Right ventricle myocardium superior (tissue), 1 donor: ENCODE measurements around the gene ABO. TPM values are rescaled to one million over a fixed set of nuclear protein-coding genes. Genes with fewer than 3 reads are reported as not detected.
"Not testable (repeated sequence)": the region's sequence is repeated elsewhere in the genome, so short reads cannot be mapped to it uniquely, and the experiment has no call there.

Experiments
- ATAC-seq: fragments of 200-7000 bp; cut with Tn5 transposase; one replicate; pipeline ENCODE4 v1.9.1; 2020; ENCODE audit warnings: mild to moderate bottlenecking; ENCODE audit not compliant: poor library complexity
- DNase-seq: peaks from one replicate; pipeline ENCODE4 v3.0.0-alpha.2; 2020
- intact Hi-C: fragments of 100-400 bp; cut with DNase I; formaldehyde crosslinking; loops from one replicate; pipeline ENCODE4 v1.11.2; 2022
- total RNA-seq: library from RNA; stranded (reverse); fragmentation: NEBNext Ultra II Directional; extraction: Animal tissue kit (Norgen Biotek cat#: 25700); gene quantifications from one replicate; pipeline ENCODE4 v1.2.1, GENCODE V29; 2021
- donor health status: DM: no; HTN: yes; CAD: no; lungs with severe emphysema.

The ABO gene
- total RNA-seq, 1 donor from 2014 or later: 2.4 TPM

- intact Hi-C loops: no loop called here
These were observed 21.7 kb downstream of the ABO start for GRCh38 chr9:133253268-133253667.

DNA sequence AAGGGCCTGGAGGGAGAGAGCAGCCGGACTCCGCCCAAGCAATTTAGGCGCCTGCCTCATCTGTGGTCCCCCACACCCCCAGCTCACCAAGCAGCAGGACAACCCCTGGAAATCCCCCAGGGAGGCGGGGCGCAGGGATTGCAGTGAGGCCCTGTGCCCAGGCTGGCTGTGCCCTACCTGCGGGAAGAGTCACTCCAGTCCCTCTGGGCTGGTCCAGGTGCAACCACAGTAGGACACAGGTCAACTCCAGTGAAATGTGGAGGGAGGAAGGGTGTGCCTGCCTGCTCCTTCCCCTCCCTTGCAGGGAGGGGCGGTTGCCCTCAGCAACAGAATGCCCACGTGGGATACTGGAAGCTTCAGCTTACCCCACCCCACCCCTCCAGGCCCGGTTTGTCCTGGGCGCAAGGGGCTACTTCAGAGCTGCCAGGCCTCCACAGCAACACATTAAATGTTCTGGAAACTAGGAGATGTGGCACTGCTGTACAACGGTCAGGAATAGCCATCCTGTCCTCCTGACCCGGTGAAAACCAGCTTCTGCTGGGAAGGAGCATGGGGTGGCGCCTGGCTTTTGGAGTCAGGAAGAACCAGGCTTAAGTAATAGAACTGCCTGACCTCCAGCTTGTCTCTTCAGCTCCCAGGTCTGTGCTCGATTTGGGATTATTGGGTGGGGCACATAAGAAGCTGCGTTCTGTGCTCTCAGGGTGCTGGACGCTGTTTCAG is 22.5 kb downstream of the ABO start:
- ATAC-seq (peak; percentile 59), DNase-seq (no peak)
- intact Hi-C loops: no loop called here

More at GRCh38 chr9:133253268-133253667, 21.7 kb downstream of the ABO start:
- ATAC-seq: no peak
- DNase-seq: no peak

- no peak for ATAC-seq
- DNase-seq: no peak
- intact Hi-C loops: no loop called here
These were observed 23.2 kb downstream of the ABO start for GRCh38 chr9:133251773-133252172.

GRCh38 chr9:133251221-133251620 is 23.8 kb downstream of the ABO start:
- DNase-seq, ATAC-seq, intact Hi-C loops: not testable (repeated sequence)

- intact Hi-C loops: no loop called here
- no peak for ATAC-seq
- no peak for DNase-seq
These were observed 24.2 kb downstream of the ABO start for GRCh38 chr9:133250741-133251170.

GRCh38 chr9:133249337-133249736 is 25.7 kb downstream of the ABO start:
- DNase-seq: no peak
- ATAC-seq: no peak
- intact Hi-C loops: no loop called here

DNA sequence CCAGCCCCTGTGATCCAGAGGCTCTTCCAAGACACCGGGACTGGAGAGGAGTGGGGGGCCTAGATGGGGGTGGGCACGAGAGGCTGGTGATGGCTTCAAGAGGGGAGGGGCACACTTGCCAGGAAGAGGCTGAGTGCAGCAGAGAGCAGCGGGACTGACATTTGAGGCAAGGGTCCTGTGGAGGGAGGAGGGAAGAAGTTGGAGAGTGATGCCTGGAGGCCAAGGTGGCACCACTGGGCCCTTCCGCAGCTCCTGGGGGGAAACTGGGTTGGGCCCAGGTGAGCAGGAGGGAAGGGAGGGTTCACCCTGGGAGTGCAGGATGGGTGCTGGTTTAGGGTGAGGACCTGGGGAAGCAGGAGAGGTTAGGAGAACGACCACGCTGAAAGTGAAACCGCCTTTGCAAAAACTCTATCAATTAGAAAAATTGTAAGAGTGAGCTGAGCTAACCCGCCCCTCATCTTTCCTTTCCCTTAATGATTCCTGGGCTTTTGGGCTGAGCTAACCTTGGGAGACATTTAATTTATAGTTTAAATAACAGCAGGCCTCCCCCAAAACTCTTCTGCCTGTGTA is 26.2 kb downstream of the ABO start:
- DNase-seq (no peak), ATAC-seq (no peak)
- intact Hi-C loops: no loop called here

- intact Hi-C loops: no loop called here
- no peak for ATAC-seq
- no peak for DNase-seq
These were observed 27.4 kb downstream of the ABO start for GRCh38 chr9:133247632-133248031.

GRCh38 chr9:133246991-133247390 is 28.0 kb downstream of the ABO start:
- ATAC-seq: no peak
- DNase-seq: no peak
- intact Hi-C loops: no loop called here

- intact Hi-C loops: no loop called here
- DNase-seq (no peak), ATAC-seq (no peak)
These were observed 28.4 kb downstream of the ABO start for GRCh38 chr9:133246562-133246961.

DNA sequence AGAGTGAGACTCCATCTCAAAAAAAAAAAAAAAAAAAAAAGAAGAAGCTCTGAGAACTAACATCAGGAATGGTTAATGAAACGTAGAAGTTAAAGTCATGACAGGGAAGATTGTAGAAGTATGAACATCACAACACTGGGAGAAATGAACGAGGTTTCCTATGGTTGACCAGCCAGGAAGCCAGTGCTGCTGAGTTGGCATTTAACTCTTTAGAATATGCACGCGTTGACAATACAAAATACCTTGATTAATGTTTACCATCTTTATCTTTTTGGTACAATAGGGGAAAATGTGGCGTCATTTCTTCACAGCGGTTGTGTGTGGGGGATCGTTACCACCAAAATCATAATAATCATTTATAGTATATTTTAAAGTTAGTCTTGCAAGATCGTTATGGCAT is 32.0 kb downstream of the ABO start:
- no peak for ATAC-seq
- intact Hi-C loops: no loop called here

GRCh38 chr9:133242241-133242640 is 32.8 kb downstream of the ABO start:
- no peak for ATAC-seq
- no peak for DNase-seq

More for the DNA sequence above, 32.0 kb downstream of the ABO start:
- no peak for DNase-seq

GRCh38 chr9:133239533-133240090 is 35.4 kb downstream of the ABO start:
- DNase-seq: no peak
- ATAC-seq: no peak
- intact Hi-C loops: no loop called here

More at GRCh38 chr9:133242241-133242640, 32.8 kb downstream of the ABO start:
- intact Hi-C loops: no loop called here

DNA sequence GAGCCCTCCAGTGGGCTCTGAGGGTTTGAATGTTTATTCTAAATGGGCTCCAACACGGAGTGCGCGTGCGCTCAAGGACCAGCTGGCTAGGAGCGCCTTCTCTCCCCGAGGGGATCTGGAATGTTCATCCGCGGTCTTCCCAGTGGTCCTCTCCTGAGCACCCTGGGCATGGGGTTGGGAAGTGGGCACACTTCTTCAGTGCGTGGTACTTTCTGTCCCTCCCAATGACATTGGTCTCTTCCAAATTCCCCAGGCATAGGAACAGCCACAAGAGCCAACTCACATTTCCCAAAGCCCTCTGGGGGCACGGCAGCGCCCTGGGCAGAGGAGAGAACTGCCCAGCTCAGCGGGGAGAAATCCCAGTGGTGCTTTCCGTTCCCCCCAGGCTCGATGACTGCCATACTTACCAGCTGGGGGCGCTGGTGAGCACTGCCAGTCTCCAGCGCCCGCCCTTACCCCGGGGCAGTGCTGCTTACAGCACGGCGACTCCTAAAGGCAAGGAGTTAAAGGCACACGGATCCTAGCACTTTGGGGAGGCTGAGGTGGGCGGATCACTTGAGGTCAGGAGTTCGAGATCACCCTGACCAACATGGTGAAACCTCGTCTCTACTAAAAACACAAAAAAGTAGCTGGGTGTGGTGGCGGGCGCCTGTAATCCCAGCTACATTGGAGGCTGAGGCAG is 36.0 kb downstream of the ABO start:
- ATAC-seq: peak; percentile 80
- peak; percentile 76 for DNase-seq
- intact Hi-C loops: no loop called here

- ATAC-seq (peak; percentile 95), DNase-seq (peak; percentile 94)
- intact Hi-C loops: no loop called here
These were observed 36.6 kb downstream of the ABO start for GRCh38 chr9:133238272-133238850.

GRCh38 chr9:133237035-133237731 is 37.8 kb downstream of the ABO start:
- intact Hi-C loops: no loop called here
- DNase-seq: no peak
- ATAC-seq: peak; percentile 12

DNA sequence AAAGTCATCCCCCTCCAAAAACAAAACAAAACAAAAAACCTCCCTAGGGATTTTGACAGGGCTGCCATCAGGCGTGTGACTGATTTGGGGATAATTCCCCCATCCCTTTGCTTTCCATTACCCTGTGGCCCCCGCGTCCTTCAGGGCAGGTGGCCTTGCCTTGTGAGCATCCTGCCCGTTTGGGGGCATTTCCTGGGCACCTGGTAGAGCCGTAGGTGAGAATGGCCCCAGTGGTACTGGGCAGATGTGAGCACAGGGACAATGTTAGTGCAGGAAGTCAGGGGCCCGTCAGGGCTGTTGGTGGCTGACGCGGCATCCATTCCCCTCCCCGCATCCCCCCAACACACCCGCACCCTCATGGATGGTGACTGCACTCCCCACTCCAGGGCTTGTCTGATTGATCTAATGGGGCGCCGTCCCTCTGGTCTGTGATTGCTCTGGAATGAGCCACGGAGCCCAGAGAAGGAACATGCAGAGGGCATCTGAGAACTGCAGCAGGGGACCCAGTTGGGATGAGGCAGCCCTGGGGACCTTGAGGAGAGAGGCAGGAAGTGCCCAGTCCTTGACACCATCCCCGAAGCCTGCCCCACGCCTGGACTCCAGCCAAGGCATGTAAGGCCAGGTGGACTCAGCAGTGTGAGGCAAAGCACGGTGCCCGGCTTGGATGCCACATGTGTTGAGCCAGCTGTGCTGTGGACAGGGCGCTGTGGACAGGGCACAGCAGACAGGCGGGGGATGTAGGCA is 38.5 kb downstream of the ABO start:
- DNase-seq, ATAC-seq, intact Hi-C loops: not testable (repeated sequence)
